Measurements from ENCODE around the gene ARHGAP20.

- TF ChIP-seq POLR2AphosphoS5 (IDR thresholded peaks at IDR 0.05; ENCODE audit: low read depth) (no peak), EZH2phosphoT487 (IDR thresholded peaks at IDR 0.05; ENCODE audit: unreplicated experiment) (no peak), CTCF (conservative IDR thresholded peaks at IDR 0.05; ENCODE audit: low read depth in 2 of 2) (no peak), REST (IDR thresholded peaks at IDR 0.05; ENCODE audit: unreplicated experiment) (no peak), EZH2 (IDR thresholded peaks at IDR 0.05; ENCODE audit: low read depth, unreplicated experiment) (no peak), JUNB (IDR thresholded peaks at IDR 0.05; ENCODE audit: unreplicated experiment) (no peak), NANOG (IDR thresholded peaks at IDR 0.05; ENCODE audit: borderline replicate concordance) (no peak)
These were observed 20.3 kb downstream of the ARHGAP20 start for GRCh38 chr11:110691926-110692325.

Data from GM23338 (cell line).